ENCODE data around the gene LIPC.

LIPC gene

GRCh38 chr15:58559904-58560588 lies 128.3 kb downstream of the LIPC start:
- Histone ChIP-seq H3K27me3 (ENCODE audit: low read length) (no peaks in the 10 kb centered on the region), H3K9me3 (ENCODE audit: insufficient read depth, low read length) (no peaks in the 10 kb centered on the region), H4K20me1 (ENCODE audit: low read depth, low read length) (no peaks in the 10 kb centered on the region), H3K4me3 (ENCODE audit: insufficient read depth, low read length, poor library complexity, severe bottlenecking) (no peak overlapping the region), H3K79me2 (ENCODE audit: insufficient read depth, low read length) (no peaks in the 10 kb centered on the region), H3K9ac (ENCODE audit: low read length) (no peak overlapping the region), H3K9me2 (replicated peaks; ENCODE audit: insufficient read depth, low read length) (no peaks in the 10 kb centered on the region), H3K4me2 (ENCODE audit: low read depth, low read length, poor library complexity, severe bottlenecking) (no peak overlapping the region), H3K27ac (ENCODE audit: low read depth, low read length) (no peak overlapping the region), H3F3A (ENCODE audit: insufficient read depth) (no peaks in the 10 kb centered on the region), H2AFZ (ENCODE audit: low read depth, low read length, severe bottlenecking) (no peak overlapping the region), H3K36me3 (ENCODE audit: low read length) (no peaks in the 10 kb centered on the region)
- no peak for TF ChIP-seq EZH2phosphoT487 (conservative IDR thresholded peaks at IDR 0.05; ENCODE audit: low read length)

GRCh38 chr15:58561321-58561720 lies 129.5 kb downstream of the LIPC start:
- H3K9ac ChIP-seq (ENCODE audit: low read length): no peak overlapping the region
- no peaks in the 10 kb centered on the region for H3K27me3 ChIP-seq (ENCODE audit: low read length)
- no peaks in the 10 kb centered on the region for H3K36me3 ChIP-seq (ENCODE audit: low read length)
- H3K79me2 ChIP-seq (ENCODE audit: insufficient read depth, low read length): no peaks in the 10 kb centered on the region
- H2AFZ ChIP-seq (ENCODE audit: low read depth, low read length, severe bottlenecking): no peak overlapping the region
- TF ChIP-seq CTCF (IDR thresholded peaks at IDR 0.05; ENCODE audit: insufficient read depth, low read length, poor library complexity, severe bottlenecking) (no peak), EZH2phosphoT487 (conservative IDR thresholded peaks at IDR 0.05; ENCODE audit: low read length) (no peak)
- H3K9me3 ChIP-seq (ENCODE audit: insufficient read depth, low read length): no peaks in the 10 kb centered on the region
- H3K9me2 ChIP-seq (replicated peaks; ENCODE audit: insufficient read depth, low read length): no peaks in the 10 kb centered on the region
- H3K4me3 ChIP-seq (ENCODE audit: insufficient read depth, low read length, poor library complexity, severe bottlenecking): no peak overlapping the region
- H3F3A ChIP-seq (ENCODE audit: insufficient read depth): no peaks in the 10 kb centered on the region
- no peak overlapping the region for H3K4me2 ChIP-seq (ENCODE audit: low read depth, low read length, poor library complexity, severe bottlenecking)
- H3K27ac ChIP-seq (ENCODE audit: low read depth, low read length): no peak overlapping the region
- H4K20me1 ChIP-seq (ENCODE audit: low read depth, low read length): no peaks in the 10 kb centered on the region

GRCh38 chr15:58562135-58562534 lies 130.3 kb downstream of the LIPC start:
- Histone ChIP-seq H3F3A (ENCODE audit: insufficient read depth) (no peaks in the 10 kb centered on the region), H2AFZ (ENCODE audit: low read depth, low read length, severe bottlenecking) (no peak overlapping the region), H3K9ac (ENCODE audit: low read length) (no peak overlapping the region), H4K20me1 (ENCODE audit: low read depth, low read length) (no peaks in the 10 kb centered on the region), H3K36me3 (ENCODE audit: low read length) (no peaks in the 10 kb centered on the region), H3K4me3 (ENCODE audit: insufficient read depth, low read length, poor library complexity, severe bottlenecking) (no peak overlapping the region), H3K27me3 (ENCODE audit: low read length) (no peaks in the 10 kb centered on the region), H3K9me2 (replicated peaks; ENCODE audit: insufficient read depth, low read length) (no peaks in the 10 kb centered on the region), H3K4me2 (ENCODE audit: low read depth, low read length, poor library complexity, severe bottlenecking) (no peak overlapping the region), H3K79me2 (ENCODE audit: insufficient read depth, low read length) (no peaks in the 10 kb centered on the region), H3K27ac (ENCODE audit: low read depth, low read length) (no peak overlapping the region), H3K9me3 (ENCODE audit: insufficient read depth, low read length) (no peaks in the 10 kb centered on the region)
- TF ChIP-seq CTCF (IDR thresholded peaks at IDR 0.05; ENCODE audit: insufficient read depth, low read length, poor library complexity, severe bottlenecking) (no peak), EZH2phosphoT487 (conservative IDR thresholded peaks at IDR 0.05; ENCODE audit: low read length) (no peak)

GRCh38 chr15:58564981-58565380 lies 133.2 kb downstream of the LIPC start:
- no peaks in the 10 kb centered on the region for H4K20me1 ChIP-seq (ENCODE audit: low read depth, low read length)
- no peak overlapping the region for H3K9ac ChIP-seq (ENCODE audit: low read length)
- TF ChIP-seq CTCF (IDR thresholded peaks at IDR 0.05; ENCODE audit: insufficient read depth, low read length, poor library complexity, severe bottlenecking): no peak
- TF ChIP-seq EZH2phosphoT487 (conservative IDR thresholded peaks at IDR 0.05; ENCODE audit: low read length): no peak
- H3K36me3 ChIP-seq (ENCODE audit: low read length): no peaks in the 10 kb centered on the region
- H2AFZ ChIP-seq (ENCODE audit: low read depth, low read length, severe bottlenecking): no peak overlapping the region
- no peaks in the 10 kb centered on the region for H3K79me2 ChIP-seq (ENCODE audit: insufficient read depth, low read length)
- no peak overlapping the region for H3K4me2 ChIP-seq (ENCODE audit: low read depth, low read length, poor library complexity, severe bottlenecking)
- H3F3A ChIP-seq (ENCODE audit: insufficient read depth): no peaks in the 10 kb centered on the region
- no peak overlapping the region for H3K4me3 ChIP-seq (ENCODE audit: insufficient read depth, low read length, poor library complexity, severe bottlenecking)
- H3K9me2 ChIP-seq (replicated peaks; ENCODE audit: insufficient read depth, low read length): no peaks in the 10 kb centered on the region
- no peaks in the 10 kb centered on the region for H3K9me3 ChIP-seq (ENCODE audit: insufficient read depth, low read length)
- no peak overlapping the region for H3K27ac ChIP-seq (ENCODE audit: low read depth, low read length)
- H3K27me3 ChIP-seq (ENCODE audit: low read length): no peaks in the 10 kb centered on the region
